CD8-positive, alpha-beta memory T cell (primary cell): ENCODE measurements around the gene GMPPA. TPM values are rescaled to one million over a fixed set of nuclear protein-coding genes. Genes with fewer than 3 reads are reported as not detected.

Experiments
- CTCF ChIA-PET: fragments of 350-600 bp; sonication (Branson Sonifier 250); formaldehyde crosslinking; loops from one replicate; lab custom pipeline; 2021; ENCODE audit warnings: antibody characterized with exemption; lab: Charles Lee
- POLR2A ChIA-PET: fragments of 350-600 bp; sonication (Branson Sonifier 250); formaldehyde crosslinking; loops from one replicate; lab custom pipeline; 2021; ENCODE audit warnings: antibody characterized with exemption; lab: Charles Lee
- DNase-seq, 5 donors: peaks; one replicate each; pipeline versions ENCODE4 v3.0.0 to v3.0.0-alpha.2; 2020 to 2022; ENCODE audit warnings: mixed read lengths in 1 of 5
- H3K27ac ChIP-seq: one replicate; pipeline ENCODE4 v1.7.0; 2013; ENCODE audit warnings: low read depth, mild to moderate bottlenecking, low read length, moderate library complexity
- H3K27me3 ChIP-seq: 2 replicates; pipeline ENCODE4 v1.7.0; 2013; ENCODE audit warnings: low read length, mild to moderate bottlenecking; ENCODE audit not compliant: insufficient read depth, poor library complexity, severe bottlenecking
- H3K36me3 ChIP-seq: 2 replicates; pipeline ENCODE4 v1.7.0; 2013; ENCODE audit warnings: mild to moderate bottlenecking, low read length, moderate library complexity; ENCODE audit not compliant: insufficient read depth
- H3K4me1 ChIP-seq: 2 replicates; pipeline ENCODE4 v1.7.0; 2013; ENCODE audit warnings: mild to moderate bottlenecking, low read length, moderate library complexity; ENCODE audit not compliant: insufficient read depth
- H3K4me3 ChIP-seq: 2 replicates; pipeline ENCODE4 v1.7.0; 2013; ENCODE audit warnings: mild to moderate bottlenecking, low read length
- H3K9me3 ChIP-seq: 2 replicates; pipeline ENCODE4 v1.7.0; 2013; ENCODE audit warnings: mild to moderate bottlenecking, low read length
- H3K27ac Mint-ChIP-seq, 8 donors: one replicate each; pipeline ENCODE4 v1.8.0; 2020 to 2021; ENCODE audit warnings: mixed read lengths in 8 of 8, mild to moderate bottlenecking in 6 of 8, inconsistent platforms in 3 of 8, moderate library complexity in 3 of 8
- H3K27me3 Mint-ChIP-seq, 2 donors: one replicate each; pipeline ENCODE4 v1.8.0; 2020 to 2021; ENCODE audit warnings: mixed read lengths in 2 of 2, mild to moderate bottlenecking in 1 of 2, moderate library complexity in 1 of 2
- H3K36me3 Mint-ChIP-seq, 3 donors: one replicate each; pipeline ENCODE4 v1.8.0; 2020 to 2021; ENCODE audit warnings: mixed read lengths in 3 of 3, inconsistent platforms in 1 of 3, mild to moderate bottlenecking in 1 of 3
- H3K4me1 Mint-ChIP-seq, 3 donors: one replicate each; pipeline ENCODE4 v1.8.0; 2020 to 2021; ENCODE audit warnings: mixed read lengths in 3 of 3, inconsistent platforms in 1 of 3, mild to moderate bottlenecking in 1 of 3
- H3K4me3 Mint-ChIP-seq, 7 donors: one replicate each; pipeline ENCODE4 v1.8.0; 2020 to 2021; ENCODE audit warnings: mixed read lengths in 7 of 7, mild to moderate bottlenecking in 6 of 7, moderate library complexity in 4 of 7, inconsistent platforms in 2 of 7
- H3K9me3 Mint-ChIP-seq, 5 donors: one replicate each; pipeline ENCODE4 v1.8.0; 2020 to 2022; ENCODE audit warnings: mixed read lengths in 5 of 5, mild to moderate bottlenecking in 3 of 5, moderate library complexity in 2 of 5, inconsistent platforms in 1 of 5
- polyA plus RNA-seq: library from polyadenylated mRNA; unstranded; fragments of 300-500 nt; fragmentation: Illumina TruSeq; gene quantifications from one replicate; pipeline ENCODE4 v1.2.3, GENCODE V29; 2021
- total RNA-seq, 2 experiments: library from RNA; stranded (reverse); gene quantifications; one replicate each; pipeline ENCODE4 v1.2.3, GENCODE V29; 2021

GMPPA gene
- total and polyA plus RNA-seq, 3 experiments from 2014 or later, result 32.5 to 37.1 (median 36.9) TPM

DNA sequence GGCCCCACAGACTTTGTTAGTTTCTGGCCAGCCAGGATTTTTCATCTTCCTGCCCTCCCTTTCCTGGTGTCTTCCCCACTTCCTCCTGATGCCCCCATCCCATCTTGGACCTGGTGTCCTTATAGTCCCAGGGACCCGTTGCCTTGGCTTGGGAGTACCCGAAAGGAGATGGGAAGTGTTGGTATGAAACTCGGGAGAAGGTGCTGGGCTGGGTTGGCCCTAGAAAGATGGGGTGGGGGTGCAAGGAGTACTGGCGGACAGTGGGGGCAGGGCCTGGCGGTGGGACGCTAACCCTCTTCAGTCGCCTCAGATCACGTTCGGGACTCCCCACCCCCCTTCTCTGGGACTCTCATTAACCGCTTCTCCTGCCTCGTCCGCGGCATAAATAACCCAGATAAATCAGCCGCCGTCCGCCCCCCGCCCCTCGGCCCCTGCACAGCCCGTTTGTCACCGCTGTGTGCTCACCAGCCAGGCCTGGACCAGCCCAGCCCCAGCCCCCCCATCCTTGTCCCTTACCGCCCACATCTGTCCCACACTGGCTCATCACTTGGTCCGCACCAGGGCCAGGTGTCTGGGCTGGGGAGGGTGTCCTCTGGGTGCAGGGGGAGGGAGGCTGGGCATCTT is 11.9 kb downstream of the GMPPA start:
- Mint-ChIP-seq H3K27ac (no peak overlapping the region), H3K9me3 (peaks cover 0 to 4% (median 0%) of the 10 kb centered on the region in 5 donors), H3K4me3 (peak overlapping the region in 3 of 7 donors; percentile 19 to 36 (median 32)), H3K36me3 (peaks cover 1 to 18% (median 3%) of the 10 kb centered on the region in 3 donors), H3K4me1 (peaks cover 17 to 39% (median 20%) of the 10 kb centered on the region in 3 donors), H3K27me3 (peaks cover 45 to 63% of the 10 kb centered on the region in 2 donors)
- H3K27me3 ChIP-seq, result peaks cover 12% of the 10 kb centered on the region
- peaks cover 15% of the 10 kb centered on the region for H3K4me1 ChIP-seq
- H3K4me3 ChIP-seq, result no peak overlapping the region
- ChIA-PET CTCF (interaction anchor here (0.9 to 6.7 kb wide), 9 partner anchors 10 to 88 kb away, joined by 3 to 36 read pairs (median 5); partner anchors contain the start of gene GMPPA), POLR2A (interaction anchor here (1.0 kb wide), 1 partner anchor 11 kb away, joined by 5 read pairs; the partner anchor contains the start of gene GMPPA)
- H3K9me3 ChIP-seq, result no peaks in the 10 kb centered on the region
- H3K36me3 ChIP-seq, result no peaks in the 10 kb centered on the region
- no peak for DNase-seq
- H3K27ac ChIP-seq, result peak overlapping the region; percentile 43

DNA sequence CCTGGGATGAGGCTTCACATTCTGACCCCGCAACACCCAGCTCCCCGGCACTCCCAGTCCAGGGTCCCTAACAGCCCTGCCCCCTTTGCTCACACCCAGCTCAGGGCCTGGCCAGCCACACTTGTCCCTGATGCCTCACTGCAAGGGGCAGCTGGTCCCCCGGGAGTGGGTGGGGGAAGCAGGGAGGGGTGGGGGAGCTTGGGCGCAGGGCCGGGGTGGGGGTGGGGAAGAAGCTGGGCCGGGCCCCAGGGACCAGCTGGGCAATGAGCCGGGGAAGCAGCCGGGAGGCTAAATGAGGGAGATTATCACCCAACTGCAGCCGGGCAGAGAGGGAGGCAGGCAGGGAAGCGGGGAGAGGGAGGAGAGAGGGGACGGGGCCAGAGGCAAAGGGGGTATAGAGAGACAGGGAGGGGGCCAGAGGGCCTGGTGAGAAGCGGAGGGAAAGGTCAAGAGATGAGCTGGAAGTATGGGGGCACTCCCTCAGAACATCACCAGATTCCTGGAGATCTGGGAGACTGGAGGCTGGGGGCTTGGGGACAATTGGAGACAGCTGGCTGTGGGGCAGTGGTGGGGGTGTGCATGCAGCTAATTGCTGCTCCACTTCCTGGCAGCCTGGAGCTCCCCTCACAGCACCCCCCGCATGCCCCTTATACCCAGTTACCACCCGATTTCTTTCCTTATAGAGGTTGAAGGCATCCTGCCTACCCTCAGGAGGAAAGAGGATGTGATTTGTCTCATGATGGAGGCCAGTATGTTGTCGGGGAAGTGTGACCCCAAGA is 13.0 kb downstream of the GMPPA start:
- Mint-ChIP-seq H3K36me3 (peaks cover 0 to 8% (median under 1%) of the 10 kb centered on the region in 3 donors), H3K4me1 (peaks cover 17 to 42% (median 20%) of the 10 kb centered on the region in 3 donors), H3K27me3 (peaks cover 54 to 74% of the 10 kb centered on the region in 2 donors), H3K4me3 (peak overlapping the region in 1 of 7 donors; percentile 4), H3K9me3 (peaks cover 0 to 4% (median 0%) of the 10 kb centered on the region in 5 donors), H3K27ac (no peak overlapping the region)
- Histone ChIP-seq H3K4me1 (peaks cover 15% of the 10 kb centered on the region), H3K27ac (no peak overlapping the region), H3K27me3 (peaks cover 12% of the 10 kb centered on the region), H3K9me3 (no peaks in the 10 kb centered on the region), H3K36me3 (no peaks in the 10 kb centered on the region), H3K4me3 (no peak overlapping the region)
- POLR2A ChIA-PET, result no interaction called here
- DNase-seq, result no peak
- CTCF ChIA-PET, result interaction anchor here (0.9 to 6.7 kb wide), 4 partner anchors 14 to 30 kb away, joined by 4 to 36 read pairs (median 10); partner anchors contain the start of gene GMPPA

DNA sequence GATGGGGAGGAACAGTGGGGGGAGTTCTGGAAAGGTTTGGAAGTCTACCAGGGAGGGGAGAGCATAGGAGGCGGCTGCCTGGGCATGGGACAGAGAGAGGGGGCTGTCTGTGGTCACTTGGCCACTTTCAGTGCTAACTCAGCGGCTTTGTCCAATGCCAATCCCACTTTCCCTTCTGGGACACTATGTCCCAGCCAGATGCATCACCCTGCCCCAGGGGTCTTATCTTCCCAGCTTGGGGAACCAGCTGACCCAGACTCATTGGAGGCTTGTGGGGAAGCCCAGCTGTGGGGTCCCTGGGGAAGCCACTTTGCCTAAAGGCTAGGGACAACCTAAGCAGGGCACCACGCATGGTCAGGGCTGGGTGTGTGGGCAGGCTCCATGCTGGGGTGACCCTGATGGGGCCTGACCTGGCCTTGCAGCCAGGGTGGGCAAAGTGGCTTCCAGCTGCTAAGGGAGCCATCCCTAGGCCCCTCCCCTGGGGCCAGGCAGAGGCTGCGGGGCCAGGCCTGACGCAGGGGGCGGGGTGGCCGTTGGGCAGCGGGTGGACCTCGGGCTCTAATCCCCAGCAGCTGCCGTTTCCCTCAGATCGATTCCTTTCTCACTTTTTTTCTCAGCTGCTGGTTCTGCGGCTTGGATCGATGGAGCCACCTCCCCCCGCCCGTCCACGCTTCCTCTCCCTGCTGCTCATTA is 14.0 kb downstream of the GMPPA start:
- ChIA-PET CTCF (interaction anchor here (1.7 to 6.7 kb wide), 3 partner anchors 17 to 29 kb away, joined by 8 to 36 read pairs (median 12); partner anchors contain the start of gene GMPPA), POLR2A (no interaction called here)
- no peaks in the 10 kb centered on the region for H3K36me3 ChIP-seq
- H3K4me1 ChIP-seq, result peaks cover 15% of the 10 kb centered on the region
- H3K27ac ChIP-seq, result no peak overlapping the region
- Mint-ChIP-seq H3K27me3 (peaks cover 64 to 80% of the 10 kb centered on the region in 2 donors), H3K27ac (no peak overlapping the region), H3K4me3 (no peak overlapping the region), H3K4me1 (peaks cover 17 to 42% (median 20%) of the 10 kb centered on the region in 3 donors), H3K36me3 (peaks cover 0 to 2% (median 0%) of the 10 kb centered on the region in 3 donors), H3K9me3 (peaks cover 0 to 4% (median 0%) of the 10 kb centered on the region in 5 donors)
- H3K9me3 ChIP-seq, result no peaks in the 10 kb centered on the region
- DNase-seq, result no peak
- H3K27me3 ChIP-seq, result peaks cover 12% of the 10 kb centered on the region
- no peak overlapping the region for H3K4me3 ChIP-seq

DNA sequence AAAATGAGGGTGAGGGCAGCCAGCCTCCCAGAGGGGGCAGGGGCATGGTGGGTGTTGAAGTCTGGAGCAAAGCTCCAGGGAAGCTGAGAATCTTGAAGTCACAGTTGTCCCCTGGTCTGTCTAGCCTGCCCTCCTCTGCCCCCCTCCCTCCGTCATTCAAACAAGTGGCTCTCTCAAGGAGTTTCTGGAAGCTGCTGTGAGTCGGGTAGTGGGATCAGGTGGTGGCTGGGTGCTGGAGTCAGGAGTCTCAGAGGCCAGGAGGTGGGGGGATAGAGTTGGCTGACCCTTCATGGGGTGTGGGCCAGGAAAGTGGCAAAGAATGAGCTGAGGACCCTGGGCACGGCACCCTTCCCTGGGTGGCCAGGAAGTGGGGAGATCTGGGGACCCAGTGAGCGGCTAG is 15.1 kb downstream of the GMPPA start:
- DNase-seq, result no peak

DNA sequence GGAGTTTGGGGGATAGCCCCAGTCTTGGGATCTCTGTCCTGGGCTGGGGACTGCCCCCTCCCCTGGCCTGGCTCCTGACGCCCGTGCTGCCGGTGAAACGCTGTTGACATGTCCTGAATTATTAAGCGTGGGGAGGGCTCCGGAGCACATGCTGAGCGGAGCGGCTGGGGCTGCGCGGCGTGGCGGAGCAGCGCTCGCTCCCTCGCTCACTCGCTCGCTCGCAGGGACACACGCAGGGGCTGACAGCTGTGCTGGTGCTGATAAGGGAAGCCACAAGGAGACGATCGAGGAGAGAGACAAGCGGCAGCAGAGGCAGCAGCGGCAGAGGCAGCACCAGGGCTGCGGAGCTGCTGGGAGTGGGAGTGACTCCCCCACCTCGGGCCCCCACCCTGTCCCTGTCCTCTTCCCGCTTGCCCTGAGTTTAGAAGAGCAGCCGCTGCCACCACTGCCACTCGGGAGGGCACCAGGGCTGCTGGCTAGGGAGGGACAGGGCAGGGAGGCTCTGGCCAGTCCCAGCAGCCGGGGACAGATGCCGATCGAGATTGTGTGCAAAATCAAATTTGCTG is 15.6 kb downstream of the GMPPA start, which contains the start of gene ASIC4:
Gene ASIC4, plus strand, starts transcription at position 287 of the 566 bp plus-strand sequence. Its CDS starts 243 bp downstream, at position 530.
- H3K27ac ChIP-seq, result peak within 1 kb of the TSS; percentile 31
- H3K9me3 ChIP-seq, result no peaks in the 10 kb centered on the region
- peaks cover 69 to 90% of the 10 kb centered on the region in 2 donors for H3K27me3 Mint-ChIP-seq
- no peak within 1 kb of the TSS for H3K4me3 ChIP-seq
- H3K4me1 Mint-ChIP-seq, result peaks cover 17 to 40% (median 20%) of the 10 kb centered on the region in 3 donors
- ChIA-PET CTCF (interaction anchor here (1.0 to 1.4 kb wide), 2 partner anchors 14 to 16 kb away, joined by 3 to 5 read pairs; no protein-coding TSS in a partner anchor), POLR2A (no interaction called here)
- no peak for DNase-seq
- H3K27me3 ChIP-seq, result peaks cover 12% of the 10 kb centered on the region
- H3K4me3 Mint-ChIP-seq, result peak within 1 kb of the TSS in 4 of 7 donors; percentile 37 to 70 (median 46)
- H3K4me1 ChIP-seq, result peaks cover 11% of the 10 kb centered on the region
- peak within 1 kb of the TSS in 1 of 8 donors; percentile 49 for H3K27ac Mint-ChIP-seq
- H3K36me3 ChIP-seq, result no peaks in the 10 kb centered on the region
- H3K9me3 Mint-ChIP-seq, result peaks cover 0 to 4% (median 0%) of the 10 kb centered on the region in 5 donors
- H3K36me3 Mint-ChIP-seq, result peaks cover 0 to 2% (median 0%) of the 10 kb centered on the region in 3 donors

More for the DNA sequence above, 15.1 kb downstream of the GMPPA start:
- Mint-ChIP-seq H3K27ac (no peak overlapping the region), H3K9me3 (peaks cover 0 to 4% (median 0%) of the 10 kb centered on the region in 5 donors), H3K27me3 (peaks cover 67 to 87% of the 10 kb centered on the region in 2 donors), H3K4me3 (peak overlapping the region in 4 of 7 donors; percentile 3 to 47 (median 41)), H3K4me1 (peaks cover 17 to 42% (median 20%) of the 10 kb centered on the region in 3 donors), H3K36me3 (no peaks in the 10 kb centered on the region)
- Histone ChIP-seq H3K9me3 (no peaks in the 10 kb centered on the region), H3K27ac (peak overlapping the region; percentile 31), H3K4me3 (no peak overlapping the region), H3K27me3 (peaks cover 12% of the 10 kb centered on the region), H3K4me1 (peaks cover 15% of the 10 kb centered on the region), H3K36me3 (no peaks in the 10 kb centered on the region)
- ChIA-PET POLR2A (no interaction called here), CTCF (interaction anchor here (1.0 kb wide), 1 partner anchor 16 kb away, joined by 5 read pairs; no protein-coding TSS in a partner anchor)

DNA sequence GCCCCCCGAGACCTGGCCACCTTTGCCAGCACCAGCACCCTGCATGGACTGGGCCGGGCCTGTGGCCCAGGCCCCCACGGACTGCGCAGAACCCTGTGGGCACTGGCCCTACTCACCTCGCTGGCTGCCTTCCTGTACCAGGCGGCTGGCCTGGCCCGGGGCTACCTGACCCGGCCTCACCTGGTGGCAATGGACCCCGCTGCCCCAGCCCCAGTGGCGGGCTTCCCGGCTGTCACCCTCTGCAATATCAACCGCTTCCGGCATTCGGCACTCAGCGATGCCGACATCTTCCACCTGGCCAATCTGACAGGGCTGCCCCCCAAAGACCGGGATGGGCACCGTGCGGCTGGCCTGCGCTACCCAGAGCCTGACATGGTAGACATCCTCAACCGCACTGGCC is 16.1 kb downstream of the GMPPA start:
- DNase-seq, result no peak
- Histone ChIP-seq H3K4me1 (peaks cover 6% of the 10 kb centered on the region), H3K9me3 (no peaks in the 10 kb centered on the region), H3K4me3 (no peak overlapping the region), H3K27me3 (peaks cover 12% of the 10 kb centered on the region), H3K36me3 (no peaks in the 10 kb centered on the region), H3K27ac (no peak overlapping the region)
- POLR2A ChIA-PET, result no interaction called here
- Mint-ChIP-seq H3K4me1 (peaks cover 14 to 34% (median 16%) of the 10 kb centered on the region in 3 donors), H3K9me3 (peaks cover 0 to 4% (median 0%) of the 10 kb centered on the region in 5 donors), H3K27me3 (peaks cover 68 to 89% of the 10 kb centered on the region in 2 donors), H3K27ac (no peak overlapping the region), H3K4me3 (no peak overlapping the region), H3K36me3 (peaks cover 0 to 4% (median 0%) of the 10 kb centered on the region in 3 donors)
- CTCF ChIA-PET, result interaction anchor here (1.4 kb wide), 1 partner anchor 14 kb away, joined by 3 read pairs; no protein-coding TSS in a partner anchor
